ENCODE results near the gene CCN6.

DNA sequence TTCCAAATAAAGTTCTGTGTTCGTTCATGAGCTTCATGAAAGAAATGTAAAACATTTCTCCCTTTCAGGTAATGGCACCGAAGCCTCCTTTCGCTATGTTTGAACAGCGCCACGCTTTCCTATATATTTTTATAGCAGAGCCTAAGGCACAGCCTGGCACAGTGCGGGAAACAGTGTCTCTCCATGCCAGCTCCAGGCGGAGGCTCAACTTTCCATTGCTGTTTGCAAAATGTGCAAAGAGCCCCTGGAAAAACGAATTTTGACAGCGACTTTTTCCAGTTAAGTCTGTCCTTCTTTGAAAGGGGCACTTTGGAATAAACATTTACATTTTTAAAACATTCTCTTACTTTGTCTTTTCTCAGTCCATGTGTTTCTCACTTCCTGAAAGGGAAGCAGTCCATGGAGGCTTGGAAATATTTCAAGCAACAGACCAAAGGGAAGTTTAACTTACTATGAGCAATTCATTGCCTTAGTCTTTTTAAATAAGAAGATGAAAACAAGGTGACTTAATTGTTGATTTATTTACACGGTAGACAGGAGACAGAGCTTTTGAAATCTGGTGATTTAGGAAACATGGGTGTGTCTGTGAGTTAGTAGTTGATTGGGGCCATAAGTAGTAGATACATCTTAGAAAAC is 769 bp downstream of the CCN6 start:
- TF ChIP-seq, protein P1, sequence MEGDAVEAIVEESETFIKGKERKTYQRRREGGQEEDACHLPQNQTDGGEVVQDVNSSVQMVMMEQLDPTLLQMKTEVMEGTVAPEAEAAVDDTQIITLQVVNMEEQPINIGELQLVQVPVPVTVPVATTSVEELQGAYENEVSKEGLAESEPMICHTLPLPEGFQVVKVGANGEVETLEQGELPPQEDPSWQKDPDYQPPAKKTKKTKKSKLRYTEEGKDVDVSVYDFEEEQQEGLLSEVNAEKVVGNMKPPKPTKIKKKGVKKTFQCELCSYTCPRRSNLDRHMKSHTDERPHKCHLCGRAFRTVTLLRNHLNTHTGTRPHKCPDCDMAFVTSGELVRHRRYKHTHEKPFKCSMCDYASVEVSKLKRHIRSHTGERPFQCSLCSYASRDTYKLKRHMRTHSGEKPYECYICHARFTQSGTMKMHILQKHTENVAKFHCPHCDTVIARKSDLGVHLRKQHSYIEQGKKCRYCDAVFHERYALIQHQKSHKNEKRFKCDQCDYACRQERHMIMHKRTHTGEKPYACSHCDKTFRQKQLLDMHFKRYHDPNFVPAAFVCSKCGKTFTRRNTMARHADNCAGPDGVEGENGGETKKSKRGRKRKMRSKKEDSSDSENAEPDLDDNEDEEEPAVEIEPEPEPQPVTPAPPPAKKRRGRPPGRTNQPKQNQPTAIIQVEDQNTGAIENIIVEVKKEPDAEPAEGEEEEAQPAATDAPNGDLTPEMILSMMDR (IDR thresholded peaks at IDR 0.05), result no peak
- no peak for TF ChIP-seq POLR2A (IDR thresholded peaks at IDR 0.05)
